ENCODE results near the gene NHERF1.

The NHERF1 gene

DNA sequence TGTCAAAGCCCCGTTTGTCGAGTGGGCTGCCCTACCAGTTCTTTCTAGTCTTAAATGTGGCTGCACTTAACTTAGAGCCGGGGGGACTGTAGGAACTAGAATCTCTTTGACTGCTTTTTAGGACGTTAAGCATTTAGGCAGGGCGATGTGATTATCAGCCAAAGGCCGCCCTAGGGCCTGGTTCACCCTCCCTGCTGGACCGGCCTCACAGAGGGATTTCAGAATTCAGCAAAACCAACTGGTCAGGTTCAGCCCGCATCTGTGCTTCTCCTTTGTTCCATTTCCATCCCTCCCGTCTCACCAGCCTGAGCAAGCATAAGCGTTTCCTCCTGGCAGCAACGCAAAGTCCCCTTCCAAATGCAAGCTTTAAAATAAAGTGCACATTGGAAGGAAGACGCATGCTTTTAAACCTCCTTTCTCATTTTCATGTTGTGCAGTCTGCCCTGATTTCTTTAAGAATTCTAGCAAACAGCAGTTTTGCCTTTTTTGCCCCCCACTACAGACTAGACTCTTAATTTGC, 44.2 kb downstream of the NHERF1 start (continued):
- TF ChIP-seq ZNF660 (tag by site-specific recombination; IDR thresholded peaks at IDR 0.05) (no peak), ZNF501 (tag by site-specific recombination; IDR thresholded peaks at IDR 0.05) (no peak), ZNF133 (tag by site-specific recombination; IDR thresholded peaks at IDR 0.05) (no peak)

DNA sequence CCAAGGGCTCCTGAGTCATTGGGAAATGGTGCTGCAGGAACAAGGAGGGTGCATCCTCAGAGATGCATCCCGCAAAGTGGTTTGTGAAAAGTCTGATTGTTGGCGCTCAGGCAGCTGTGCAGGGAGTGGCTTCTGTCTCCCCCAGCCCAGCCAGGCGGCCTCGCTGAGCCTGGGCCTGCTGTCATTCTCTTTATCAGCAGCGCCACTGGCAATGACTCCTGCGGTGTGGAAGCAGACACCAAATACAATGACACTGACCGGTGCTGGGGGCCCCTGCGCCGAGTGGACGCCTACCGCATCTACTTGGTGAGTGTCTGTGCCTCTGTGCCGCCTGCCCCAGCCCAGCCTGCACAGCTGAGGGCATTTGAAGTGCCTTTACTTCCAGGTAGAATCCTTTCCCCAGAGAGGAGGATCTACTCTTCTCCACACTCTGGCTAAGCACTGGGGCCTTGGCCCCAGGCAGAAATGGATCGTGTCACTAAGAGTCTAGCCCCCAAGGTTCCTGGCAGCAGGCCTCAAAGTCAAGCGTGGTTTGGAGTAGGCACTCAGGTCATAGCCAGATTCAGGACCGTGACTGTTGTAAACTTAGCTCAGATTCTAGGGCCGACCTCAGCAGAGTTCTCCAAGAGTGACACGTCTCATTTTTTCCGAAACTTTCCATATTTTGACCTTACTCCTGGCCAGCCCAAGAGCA, 47.0 kb downstream of the NHERF1 start:
- CTCF ChIA-PET, result interaction anchor here (0.7 to 10.9 kb wide), 4 partner anchors 47 to 162 kb away, joined by 3 to 338 read pairs (median 5); partner anchors contain the start of gene GRIN2C
- POLR2A ChIA-PET, result no interaction called here
- Histone ChIP-seq H3K36me3 (ENCODE audit: control insufficient read depth in 2 of 2, insufficient read depth in 1 of 2, low read length in 2 of 2) (peaks cover 0 to 85% of the 10 kb centered on the region in 2 experiments; a peak in 2 of 3 replicates), H3K9me3 (ENCODE audit: control insufficient read depth, insufficient read depth, low read depth, low read length) (no peaks in the 10 kb centered on the region), H3K27ac (ENCODE audit: extremely low read depth, low read depth, low read length) (no peak overlapping the region), H3K4me3 (ENCODE audit: low read depth, low read length) (no peak overlapping the region), H3K4me1 (ENCODE audit: control insufficient read depth, insufficient read depth, low read length) (no peaks in the 10 kb centered on the region)
- TF ChIP-seq, protein P1, sequence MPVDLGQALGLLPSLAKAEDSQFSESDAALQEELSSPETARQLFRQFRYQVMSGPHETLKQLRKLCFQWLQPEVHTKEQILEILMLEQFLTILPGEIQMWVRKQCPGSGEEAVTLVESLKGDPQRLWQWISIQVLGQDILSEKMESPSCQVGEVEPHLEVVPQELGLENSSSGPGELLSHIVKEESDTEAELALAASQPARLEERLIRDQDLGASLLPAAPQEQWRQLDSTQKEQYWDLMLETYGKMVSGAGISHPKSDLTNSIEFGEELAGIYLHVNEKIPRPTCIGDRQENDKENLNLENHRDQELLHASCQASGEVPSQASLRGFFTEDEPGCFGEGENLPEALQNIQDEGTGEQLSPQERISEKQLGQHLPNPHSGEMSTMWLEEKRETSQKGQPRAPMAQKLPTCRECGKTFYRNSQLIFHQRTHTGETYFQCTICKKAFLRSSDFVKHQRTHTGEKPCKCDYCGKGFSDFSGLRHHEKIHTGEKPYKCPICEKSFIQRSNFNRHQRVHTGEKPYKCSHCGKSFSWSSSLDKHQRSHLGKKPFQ (tag by site-specific recombination; IDR thresholded peaks at IDR 0.05), result no peak
- no peak for TF ChIP-seq ZNF24 (tag by site-specific recombination; IDR thresholded peaks at IDR 0.05)
- TF ChIP-seq MZF1 (tag by site-specific recombination; IDR thresholded peaks at IDR 0.05; ENCODE audit: borderline replicate concordance), result no peak
- TF ChIP-seq, protein P2, sequence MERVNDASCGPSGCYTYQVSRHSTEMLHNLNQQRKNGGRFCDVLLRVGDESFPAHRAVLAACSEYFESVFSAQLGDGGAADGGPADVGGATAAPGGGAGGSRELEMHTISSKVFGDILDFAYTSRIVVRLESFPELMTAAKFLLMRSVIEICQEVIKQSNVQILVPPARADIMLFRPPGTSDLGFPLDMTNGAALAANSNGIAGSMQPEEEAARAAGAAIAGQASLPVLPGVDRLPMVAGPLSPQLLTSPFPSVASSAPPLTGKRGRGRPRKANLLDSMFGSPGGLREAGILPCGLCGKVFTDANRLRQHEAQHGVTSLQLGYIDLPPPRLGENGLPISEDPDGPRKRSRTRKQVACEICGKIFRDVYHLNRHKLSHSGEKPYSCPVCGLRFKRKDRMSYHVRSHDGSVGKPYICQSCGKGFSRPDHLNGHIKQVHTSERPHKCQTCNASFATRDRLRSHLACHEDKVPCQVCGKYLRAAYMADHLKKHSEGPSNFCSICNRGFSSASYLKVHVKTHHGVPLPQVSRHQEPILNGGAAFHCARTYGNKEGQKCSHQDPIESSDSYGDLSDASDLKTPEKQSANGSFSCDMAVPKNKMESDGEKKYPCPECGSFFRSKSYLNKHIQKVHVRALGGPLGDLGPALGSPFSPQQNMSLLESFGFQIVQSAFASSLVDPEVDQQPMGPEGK (tag by site-specific recombination; IDR thresholded peaks at IDR 0.05), result no peak
- no peak for TF ChIP-seq ZNF2 (tag by site-specific recombination; IDR thresholded peaks at IDR 0.05)
- no peak for TF ChIP-seq ZNF626 (tag by site-specific recombination; IDR thresholded peaks at IDR 0.05)
- no peak for TF ChIP-seq ZNF629 (tag by site-specific recombination; IDR thresholded peaks at IDR 0.05)
- TF ChIP-seq, protein P3, sequence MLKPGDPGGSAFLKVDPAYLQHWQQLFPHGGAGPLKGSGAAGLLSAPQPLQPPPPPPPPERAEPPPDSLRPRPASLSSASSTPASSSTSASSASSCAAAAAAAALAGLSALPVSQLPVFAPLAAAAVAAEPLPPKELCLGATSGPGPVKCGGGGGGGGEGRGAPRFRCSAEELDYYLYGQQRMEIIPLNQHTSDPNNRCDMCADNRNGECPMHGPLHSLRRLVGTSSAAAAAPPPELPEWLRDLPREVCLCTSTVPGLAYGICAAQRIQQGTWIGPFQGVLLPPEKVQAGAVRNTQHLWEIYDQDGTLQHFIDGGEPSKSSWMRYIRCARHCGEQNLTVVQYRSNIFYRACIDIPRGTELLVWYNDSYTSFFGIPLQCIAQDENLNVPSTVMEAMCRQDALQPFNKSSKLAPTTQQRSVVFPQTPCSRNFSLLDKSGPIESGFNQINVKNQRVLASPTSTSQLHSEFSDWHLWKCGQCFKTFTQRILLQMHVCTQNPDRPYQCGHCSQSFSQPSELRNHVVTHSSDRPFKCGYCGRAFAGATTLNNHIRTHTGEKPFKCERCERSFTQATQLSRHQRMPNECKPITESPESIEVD (tag by site-specific recombination; IDR thresholded peaks at IDR 0.05), result no peak
- TF ChIP-seq ZNF335 (tag by site-specific recombination; conservative IDR thresholded peaks at IDR 0.05), result no peak
- no peak for TF ChIP-seq ZNF473 (tag by site-specific recombination; IDR thresholded peaks at IDR 0.05)
- TF ChIP-seq ZNF549 (tag by site-specific recombination; IDR thresholded peaks at IDR 0.05), result no peak
- TF ChIP-seq, protein P4, sequence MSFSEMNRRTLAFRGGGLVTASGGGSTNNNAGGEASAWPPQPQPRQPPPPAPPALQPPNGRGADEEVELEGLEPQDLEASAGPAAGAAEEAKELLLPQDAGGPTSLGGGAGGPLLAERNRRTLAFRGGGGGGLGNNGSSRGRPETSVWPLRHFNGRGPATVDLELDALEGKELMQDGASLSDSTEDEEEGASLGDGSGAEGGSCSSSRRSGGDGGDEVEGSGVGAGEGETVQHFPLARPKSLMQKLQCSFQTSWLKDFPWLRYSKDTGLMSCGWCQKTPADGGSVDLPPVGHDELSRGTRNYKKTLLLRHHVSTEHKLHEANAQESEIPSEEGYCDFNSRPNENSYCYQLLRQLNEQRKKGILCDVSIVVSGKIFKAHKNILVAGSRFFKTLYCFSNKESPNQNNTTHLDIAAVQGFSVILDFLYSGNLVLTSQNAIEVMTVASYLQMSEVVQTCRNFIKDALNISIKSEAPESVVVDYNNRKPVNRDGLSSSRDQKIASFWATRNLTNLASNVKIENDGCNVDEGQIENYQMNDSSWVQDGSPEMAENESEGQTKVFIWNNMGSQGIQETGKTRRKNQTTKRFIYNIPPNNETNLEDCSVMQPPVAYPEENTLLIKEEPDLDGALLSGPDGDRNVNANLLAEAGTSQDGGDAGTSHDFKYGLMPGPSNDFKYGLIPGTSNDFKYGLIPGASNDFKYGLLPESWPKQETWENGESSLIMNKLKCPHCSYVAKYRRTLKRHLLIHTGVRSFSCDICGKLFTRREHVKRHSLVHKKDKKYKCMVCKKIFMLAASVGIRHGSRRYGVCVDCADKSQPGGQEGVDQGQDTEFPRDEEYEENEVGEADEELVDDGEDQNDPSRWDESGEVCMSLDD (tag by site-specific recombination; IDR thresholded peaks at IDR 0.05), result no peak
- TF ChIP-seq ZBTB48 (tag by site-specific recombination; IDR thresholded peaks at IDR 0.05), result no peak
- TF ChIP-seq, protein P5, sequence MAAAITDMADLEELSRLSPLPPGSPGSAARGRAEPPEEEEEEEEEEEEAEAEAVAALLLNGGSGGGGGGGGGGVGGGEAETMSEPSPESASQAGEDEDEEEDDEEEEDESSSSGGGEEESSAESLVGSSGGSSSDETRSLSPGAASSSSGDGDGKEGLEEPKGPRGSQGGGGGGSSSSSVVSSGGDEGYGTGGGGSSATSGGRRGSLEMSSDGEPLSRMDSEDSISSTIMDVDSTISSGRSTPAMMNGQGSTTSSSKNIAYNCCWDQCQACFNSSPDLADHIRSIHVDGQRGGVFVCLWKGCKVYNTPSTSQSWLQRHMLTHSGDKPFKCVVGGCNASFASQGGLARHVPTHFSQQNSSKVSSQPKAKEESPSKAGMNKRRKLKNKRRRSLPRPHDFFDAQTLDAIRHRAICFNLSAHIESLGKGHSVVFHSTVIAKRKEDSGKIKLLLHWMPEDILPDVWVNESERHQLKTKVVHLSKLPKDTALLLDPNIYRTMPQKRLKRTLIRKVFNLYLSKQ (tag by site-specific recombination; IDR thresholded peaks at IDR 0.05; ENCODE audit: borderline replicate concordance), result no peak
- no peak for TF ChIP-seq KLF8 (tag by site-specific recombination; IDR thresholded peaks at IDR 0.05)
- TF ChIP-seq ZNF302 (tag by site-specific recombination; IDR thresholded peaks at IDR 0.05; ENCODE audit: low read depth), result no peak
- TF ChIP-seq, protein P6, sequence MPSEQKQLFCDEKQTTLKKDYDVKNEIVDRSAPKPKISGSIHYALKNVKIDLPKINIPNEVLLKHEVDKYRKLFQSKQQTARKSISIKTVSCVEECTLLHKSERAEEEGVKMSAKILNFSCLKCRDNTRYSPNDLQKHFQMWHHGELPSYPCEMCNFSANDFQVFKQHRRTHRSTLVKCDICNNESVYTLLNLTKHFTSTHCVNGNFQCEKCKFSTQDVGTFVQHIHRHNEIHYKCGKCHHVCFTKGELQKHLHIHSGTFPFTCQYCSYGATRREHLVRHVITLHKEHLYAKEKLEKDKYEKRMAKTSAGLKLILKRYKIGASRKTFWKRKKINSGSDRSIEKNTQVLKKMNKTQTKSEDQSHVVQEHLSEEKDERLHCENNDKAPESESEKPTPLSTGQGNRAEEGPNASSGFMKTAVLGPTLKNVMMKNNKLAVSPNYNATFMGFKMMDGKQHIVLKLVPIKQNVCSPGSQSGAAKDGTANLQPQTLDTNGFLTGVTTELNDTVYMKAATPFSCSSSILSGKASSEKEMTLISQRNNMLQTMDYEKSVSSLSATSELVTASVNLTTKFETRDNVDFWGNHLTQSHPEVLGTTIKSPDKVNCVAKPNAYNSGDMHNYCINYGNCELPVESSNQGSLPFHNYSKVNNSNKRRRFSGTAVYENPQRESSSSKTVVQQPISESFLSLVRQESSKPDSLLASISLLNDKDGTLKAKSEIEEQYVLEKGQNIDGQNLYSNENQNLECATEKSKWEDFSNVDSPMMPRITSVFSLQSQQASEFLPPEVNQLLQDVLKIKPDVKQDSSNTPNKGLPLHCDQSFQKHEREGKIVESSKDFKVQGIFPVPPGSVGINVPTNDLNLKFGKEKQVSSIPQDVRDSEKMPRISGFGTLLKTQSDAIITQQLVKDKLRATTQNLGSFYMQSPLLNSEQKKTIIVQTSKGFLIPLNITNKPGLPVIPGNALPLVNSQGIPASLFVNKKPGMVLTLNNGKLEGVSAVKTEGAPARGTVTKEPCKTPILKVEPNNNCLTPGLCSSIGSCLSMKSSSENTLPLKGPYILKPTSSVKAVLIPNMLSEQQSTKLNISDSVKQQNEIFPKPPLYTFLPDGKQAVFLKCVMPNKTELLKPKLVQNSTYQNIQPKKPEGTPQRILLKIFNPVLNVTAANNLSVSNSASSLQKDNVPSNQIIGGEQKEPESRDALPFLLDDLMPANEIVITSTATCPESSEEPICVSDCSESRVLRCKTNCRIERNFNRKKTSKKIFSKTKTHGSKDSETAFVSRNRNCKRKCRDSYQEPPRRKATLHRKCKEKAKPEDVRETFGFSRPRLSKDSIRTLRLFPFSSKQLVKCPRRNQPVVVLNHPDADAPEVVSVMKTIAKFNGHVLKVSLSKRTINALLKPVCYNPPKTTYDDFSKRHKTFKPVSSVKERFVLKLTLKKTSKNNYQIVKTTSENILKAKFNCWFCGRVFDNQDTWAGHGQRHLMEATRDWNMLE (tag by site-specific recombination; conservative IDR thresholded peaks at IDR 0.05; ENCODE audit: low read depth), result no peak
- no peak for TF ChIP-seq ZNF561 (tag by site-specific recombination; IDR thresholded peaks at IDR 0.05; ENCODE audit: borderline replicate concordance)
